CD14-positive monocyte (primary cell): ENCODE data around the gene PNMA8B. TPM values are rescaled to one million over a fixed set of nuclear protein-coding genes. Genes with fewer than 3 reads are reported as not detected.

ENCODE experiments used
- DNase-seq, 3 donors: peaks; one replicate each; pipeline ENCODE4 v3.0.0-alpha.2; 2011 to 2022
- H2AFZ ChIP-seq: 2 replicates; pipeline ENCODE4 v1.6.0; 2012; ENCODE audit warnings: mild to moderate bottlenecking, low read depth, low read length, inconsistent platforms; ENCODE audit not compliant: insufficient read depth, poor library complexity, severe bottlenecking
- H3K27ac ChIP-seq, 2 donors: 1 replicate in 1 of 2; 2 replicates in 1 of 2; pipeline ENCODE4 v1.5.1; 2012 to 2013; ENCODE audit warnings: low read length in 2 of 2, control low read depth in 1 of 2, inconsistent platforms in 1 of 2, low read depth in 1 of 2, mild to moderate bottlenecking in 1 of 2
- H3K27me3 ChIP-seq, 2 donors: one replicate each; pipeline versions ENCODE4 v1.6.0 to v1.6.1; 2011 to 2013; ENCODE audit warnings: low read length in 2 of 2; ENCODE audit not compliant: control insufficient read depth in 2 of 2, insufficient read depth in 2 of 2
- H3K36me3 ChIP-seq, 2 donors: replicated peaks in 1 of 2; 1 replicate in 1 of 2; 2 replicates in 1 of 2; pipeline versions ENCODE4 v1.5.1 to v1.6.1; 2012 to 2013; ENCODE audit warnings: low read length in 2 of 2, control low read depth in 1 of 2, inconsistent platforms in 1 of 2, mild to moderate bottlenecking in 1 of 2; ENCODE audit not compliant: insufficient read depth in 2 of 2, control insufficient read depth in 1 of 2
- H3K4me1 ChIP-seq, 2 donors: 1 replicate in 1 of 2; 2 replicates in 1 of 2; pipeline versions ENCODE4 v1.5.1 to v1.6.1; 2012 to 2013; ENCODE audit warnings: low read length in 2 of 2, control low read depth in 1 of 2, inconsistent platforms in 1 of 2, mild to moderate bottlenecking in 1 of 2, moderate library complexity in 1 of 2; ENCODE audit not compliant: insufficient read depth in 2 of 2, control insufficient read depth in 1 of 2
- H3K4me2 ChIP-seq: replicated peaks from 2 replicates; pipeline ENCODE3; 2012; ENCODE audit warnings: low read length, moderate library complexity, mild to moderate bottlenecking; ENCODE audit not compliant: poor library complexity, severe bottlenecking; ENCODE audit errors: extremely low read depth
- H3K4me3 ChIP-seq, 3 experiments: fragments of 200-600 bp in 1 of 3; sonication (generic) in 1 of 3; replicated peaks in 1 of 3; 1 replicate in 2 of 3; 2 replicates in 1 of 3; pipeline ENCODE4 v1.5.1; 2011 to 2013; ENCODE audit warnings: low read length in 3 of 3, mild to moderate bottlenecking in 3 of 3, control low read depth in 2 of 3, low read depth in 2 of 3, inconsistent platforms in 1 of 3, moderate library complexity in 1 of 3
- H3K79me2 ChIP-seq: 2 replicates; pipeline ENCODE4 v1.6.0; 2012; ENCODE audit warnings: mild to moderate bottlenecking, control low read depth, inconsistent platforms, low read length, moderate library complexity; ENCODE audit not compliant: insufficient read depth
- H3K9ac ChIP-seq: 2 replicates; pipeline ENCODE4 v1.6.0; 2017; ENCODE audit warnings: low read length, mild to moderate bottlenecking; ENCODE audit not compliant: insufficient read depth, poor library complexity, severe bottlenecking
- H3K9me3 ChIP-seq, 2 donors: replicated peaks in 1 of 2; 1 replicate in 1 of 2; 2 replicates in 1 of 2; pipeline versions ENCODE4 v1.5.1 to v1.6.1; 2012 to 2013; ENCODE audit warnings: low read length in 2 of 2, control low read depth in 1 of 2; ENCODE audit not compliant: control insufficient read depth in 1 of 2, insufficient read depth in 1 of 2
- H4K20me1 ChIP-seq: 2 replicates; pipeline ENCODE4 v1.6.0; 2012; ENCODE audit warnings: mild to moderate bottlenecking, low read length, control low read depth, moderate library complexity; ENCODE audit not compliant: insufficient read depth
- H3K27ac Mint-ChIP-seq, 7 donors: one replicate each; pipeline ENCODE4 v1.8.0; 2020; ENCODE audit warnings: mild to moderate bottlenecking in 7 of 7, mixed read lengths in 7 of 7, moderate library complexity in 6 of 7, inconsistent platforms in 2 of 7
- H3K27me3 Mint-ChIP-seq, 3 donors: one replicate each; pipeline ENCODE4 v1.8.0; 2021 to 2022; ENCODE audit warnings: low read depth in 3 of 3, mild to moderate bottlenecking in 3 of 3, mixed read lengths in 3 of 3, moderate library complexity in 3 of 3, inconsistent platforms in 1 of 3
- H3K36me3 Mint-ChIP-seq, 2 donors: one replicate each; pipeline ENCODE4 v1.8.0; 2020; ENCODE audit warnings: mixed read lengths in 2 of 2, inconsistent platforms in 1 of 2, mild to moderate bottlenecking in 1 of 2
- H3K4me1 Mint-ChIP-seq: one replicate; pipeline ENCODE4 v1.8.0; 2020; ENCODE audit warnings: mild to moderate bottlenecking, mixed read lengths
- H3K4me3 Mint-ChIP-seq, 2 donors: one replicate each; pipeline ENCODE4 v1.8.0; 2020; ENCODE audit warnings: mild to moderate bottlenecking in 2 of 2, mixed read lengths in 2 of 2, moderate library complexity in 1 of 2
- H3K9me3 Mint-ChIP-seq, 7 donors: one replicate each; pipeline ENCODE4 v1.8.0; 2020 to 2022; ENCODE audit warnings: mixed read lengths in 7 of 7, mild to moderate bottlenecking in 6 of 7, moderate library complexity in 6 of 7, inconsistent platforms in 2 of 7
- WGBS: methylation state at CpG from one replicate; pipeline ENCODE4 v1.1.5; 2013; ENCODE audit warnings: missing lambda C conversion rate; ENCODE audit not compliant: insufficient coverage; 5-methylcytosine and 5-hydroxymethylcytosine counted together
- intact Hi-C, 2 donors: fragments of 100-400 bp; cut with micrococcal nuclease; formaldehyde crosslinking; loops; one replicate each; pipeline versions ENCODE4 v1.15.0 to v1.15.1; 2023
- polyA plus RNA-seq, 3 donors: library from polyadenylated mRNA; depleted of rRNA in 1 of 3; unstranded in 2 of 3; stranded (reverse) in 1 of 3; fragments of 300-500 nt in 2 of 3; fragments of >200 nt in 1 of 3; fragmentation: Illumina TruSeq in 2 of 3; gene quantifications; 1 replicate in 2 of 3; 2 replicates in 1 of 3; pipeline ENCODE4 v1.2.3, GENCODE V29; 2012 to 2021
- TF ChIP-seq, protein P1 (sequence below): fragments of 200-600 bp; IDR thresholded peaks from one replicate; pipeline ENCODE4 v1.8.0; 2022; ENCODE audit warnings: antibody characterized with exemption, mild to moderate bottlenecking

PNMA8B gene
- polyA plus RNA-seq, 3 donors, result 0.07 to 0.16 TPM; not detected in 1

DNA sequence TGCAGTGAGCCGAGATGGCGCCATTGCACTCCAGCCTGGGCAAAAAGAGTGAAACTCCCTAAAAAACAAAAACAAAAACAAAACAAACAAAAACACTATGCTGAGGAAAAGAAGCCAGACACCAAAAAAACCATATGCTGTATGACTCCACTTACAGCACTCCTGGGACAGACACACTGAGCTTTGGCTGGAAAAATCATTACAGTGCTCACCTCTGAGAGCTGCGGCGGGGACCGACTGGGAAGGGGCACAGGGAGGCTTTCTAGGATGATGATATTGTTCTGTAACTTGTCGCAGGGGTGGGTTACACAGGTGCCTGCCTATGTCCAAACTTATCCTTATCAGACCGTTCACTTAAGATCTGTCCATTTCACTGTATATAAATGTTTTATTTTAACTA, 32.2 kb downstream of the PNMA8B start:
- H3K27ac Mint-ChIP-seq, result no peak overlapping the region
- WGBS, result no CpG with 5 or more reads among the region's 7 CpGs
- Histone ChIP-seq H3K4me1 (no peaks in the 10 kb centered on the region), H3K4me3 (no peak overlapping the region), H3K36me3 (no peaks in the 10 kb centered on the region), H4K20me1 (no peaks in the 10 kb centered on the region), H3K27me3 (no peaks in the 10 kb centered on the region), H3K79me2 (no peaks in the 10 kb centered on the region), H2AFZ (no peak overlapping the region), H3K9me3 (no peaks in the 10 kb centered on the region), H3K27ac (no peak overlapping the region), H3K9ac (no peak overlapping the region), H3K4me2 (no peak overlapping the region)
- peaks cover 0 to 2% (median 0%) of the 10 kb centered on the region in 7 donors for H3K9me3 Mint-ChIP-seq
- H3K36me3 Mint-ChIP-seq, result no peaks in the 10 kb centered on the region
- no peak for DNase-seq
- H3K4me3 Mint-ChIP-seq, result no peak overlapping the region
- intact Hi-C loops, result no loop called here
- no peaks in the 10 kb centered on the region for H3K4me1 Mint-ChIP-seq
- TF ChIP-seq, protein P1, sequence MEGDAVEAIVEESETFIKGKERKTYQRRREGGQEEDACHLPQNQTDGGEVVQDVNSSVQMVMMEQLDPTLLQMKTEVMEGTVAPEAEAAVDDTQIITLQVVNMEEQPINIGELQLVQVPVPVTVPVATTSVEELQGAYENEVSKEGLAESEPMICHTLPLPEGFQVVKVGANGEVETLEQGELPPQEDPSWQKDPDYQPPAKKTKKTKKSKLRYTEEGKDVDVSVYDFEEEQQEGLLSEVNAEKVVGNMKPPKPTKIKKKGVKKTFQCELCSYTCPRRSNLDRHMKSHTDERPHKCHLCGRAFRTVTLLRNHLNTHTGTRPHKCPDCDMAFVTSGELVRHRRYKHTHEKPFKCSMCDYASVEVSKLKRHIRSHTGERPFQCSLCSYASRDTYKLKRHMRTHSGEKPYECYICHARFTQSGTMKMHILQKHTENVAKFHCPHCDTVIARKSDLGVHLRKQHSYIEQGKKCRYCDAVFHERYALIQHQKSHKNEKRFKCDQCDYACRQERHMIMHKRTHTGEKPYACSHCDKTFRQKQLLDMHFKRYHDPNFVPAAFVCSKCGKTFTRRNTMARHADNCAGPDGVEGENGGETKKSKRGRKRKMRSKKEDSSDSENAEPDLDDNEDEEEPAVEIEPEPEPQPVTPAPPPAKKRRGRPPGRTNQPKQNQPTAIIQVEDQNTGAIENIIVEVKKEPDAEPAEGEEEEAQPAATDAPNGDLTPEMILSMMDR, result no peak
- H3K27me3 Mint-ChIP-seq, result peaks cover 14 to 31% (median 15%) of the 10 kb centered on the region in 3 donors

DNA sequence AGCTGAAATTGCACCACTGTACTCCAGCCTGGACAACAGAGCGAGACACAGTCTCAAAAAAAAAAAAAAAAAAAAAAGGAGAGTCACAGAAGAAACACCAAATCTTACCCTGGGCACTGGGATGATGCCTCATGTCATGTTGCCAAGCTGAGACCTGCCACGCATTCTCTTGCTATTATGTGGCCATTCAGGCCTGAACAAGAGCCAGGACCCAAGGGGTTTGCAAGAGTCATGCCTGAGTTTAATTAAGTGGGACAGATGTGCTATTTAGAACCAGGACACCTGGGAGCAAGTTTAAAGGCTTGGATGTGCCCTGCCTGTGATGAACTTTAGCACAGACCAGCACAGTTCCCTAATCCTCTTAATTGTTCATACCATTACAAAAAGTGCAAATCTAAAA, 34.1 kb downstream of the PNMA8B start:
- Histone ChIP-seq H4K20me1 (no peaks in the 10 kb centered on the region), H3K27ac (no peak overlapping the region), H3K4me3 (no peak overlapping the region), H3K9me3 (no peaks in the 10 kb centered on the region), H2AFZ (no peak overlapping the region), H3K36me3 (no peaks in the 10 kb centered on the region), H3K4me2 (no peak overlapping the region), H3K9ac (no peak overlapping the region), H3K79me2 (no peaks in the 10 kb centered on the region), H3K27me3 (no peaks in the 10 kb centered on the region), H3K4me1 (no peaks in the 10 kb centered on the region)
- Mint-ChIP-seq H3K27ac (no peak overlapping the region), H3K4me3 (no peak overlapping the region), H3K36me3 (no peaks in the 10 kb centered on the region), H3K4me1 (no peaks in the 10 kb centered on the region), H3K27me3 (peaks cover 14 to 36% (median 15%) of the 10 kb centered on the region in 3 donors), H3K9me3 (peaks cover 0 to 2% (median 0%) of the 10 kb centered on the region in 7 donors)
- intact Hi-C loops, result no loop called here
- TF ChIP-seq, protein P1, result no peak
- WGBS, result 100% methylated on average over 1 of the region's 2 CpGs
- no peak for DNase-seq
